Activated CD4-positive, CD25-positive, alpha-beta regulatory T cell (primary cell): ENCODE results near the gene TBC1D16.
A peak's percentile ranks its signal among the peaks of the same experiment; 100 is the strongest.

ENCODE experiments used
- DNase-seq, 4 experiments: peaks; one replicate each; lab custom pipeline; 2025; lab: John Stamatoyannopoulos, UW

Gene TBC1D16

DNA sequence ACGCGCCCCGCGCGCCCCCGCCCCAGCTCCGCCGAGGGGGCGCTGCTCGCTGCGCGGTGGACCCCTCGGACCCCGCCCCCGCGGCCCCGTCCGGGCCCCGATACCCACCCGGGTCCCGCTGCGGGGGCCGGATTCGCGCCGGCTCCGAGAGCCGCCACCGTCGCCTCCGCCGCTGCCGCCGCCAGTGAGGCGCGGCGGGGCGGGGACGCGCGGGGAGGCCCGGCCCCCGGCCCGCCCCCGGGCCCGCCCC lies at the start of gene TBC1D16:
Gene TBC1D16, minus strand, starts transcription at position 186 of the 250 bp plus-strand sequence. CDS start 22,325 bp downstream, outside the sequence.
- no peak for DNase-seq

DNA sequence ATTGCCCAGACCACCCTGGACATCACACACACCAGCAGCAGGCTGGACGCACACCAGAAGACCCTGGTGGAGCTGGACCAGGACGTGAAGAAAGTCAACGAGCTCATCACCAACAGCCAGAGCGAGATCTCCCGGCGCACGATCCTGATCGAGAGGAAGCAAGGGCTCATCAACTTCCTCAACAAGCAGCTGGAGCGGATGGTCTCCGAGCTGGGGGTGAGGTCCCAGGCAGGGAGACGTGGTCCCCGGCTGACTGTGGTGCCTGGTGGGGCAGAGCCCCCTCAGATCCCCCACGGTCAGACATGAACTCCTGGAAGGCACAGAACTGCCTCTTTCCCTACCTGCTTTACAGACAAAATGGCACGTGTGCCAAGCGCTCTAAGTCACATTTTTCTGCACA lies 49.1 kb upstream of the TBC1D16 start:
- DNase-seq = no peak

DNA sequence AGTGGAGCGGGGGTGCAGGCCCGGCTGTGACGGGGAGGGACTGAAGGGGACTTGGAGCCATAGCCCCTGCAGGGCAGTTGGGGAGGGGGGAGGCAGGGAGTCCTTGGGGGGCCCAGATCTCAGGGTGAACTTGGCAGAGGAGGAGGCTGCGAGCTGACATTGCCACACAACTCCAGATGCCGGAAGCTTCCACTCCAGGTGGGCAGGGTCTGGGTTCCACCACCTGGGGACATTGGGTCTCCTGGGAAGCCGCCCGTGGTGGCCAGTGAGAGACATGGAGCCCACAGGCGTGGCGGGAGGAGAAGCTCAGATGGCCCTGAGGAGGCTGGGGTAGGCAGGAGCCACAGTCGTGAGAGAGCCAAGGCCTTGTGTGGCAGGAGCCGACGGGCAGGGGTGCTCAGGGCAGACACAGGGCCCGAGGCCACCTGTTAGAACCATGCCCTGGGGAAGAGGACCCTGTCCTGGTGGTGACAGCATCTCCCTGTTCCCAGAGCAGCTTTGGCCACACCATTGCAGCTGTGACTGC lies 47.5 kb upstream of the TBC1D16 start:
- DNase-seq = no peak

DNA sequence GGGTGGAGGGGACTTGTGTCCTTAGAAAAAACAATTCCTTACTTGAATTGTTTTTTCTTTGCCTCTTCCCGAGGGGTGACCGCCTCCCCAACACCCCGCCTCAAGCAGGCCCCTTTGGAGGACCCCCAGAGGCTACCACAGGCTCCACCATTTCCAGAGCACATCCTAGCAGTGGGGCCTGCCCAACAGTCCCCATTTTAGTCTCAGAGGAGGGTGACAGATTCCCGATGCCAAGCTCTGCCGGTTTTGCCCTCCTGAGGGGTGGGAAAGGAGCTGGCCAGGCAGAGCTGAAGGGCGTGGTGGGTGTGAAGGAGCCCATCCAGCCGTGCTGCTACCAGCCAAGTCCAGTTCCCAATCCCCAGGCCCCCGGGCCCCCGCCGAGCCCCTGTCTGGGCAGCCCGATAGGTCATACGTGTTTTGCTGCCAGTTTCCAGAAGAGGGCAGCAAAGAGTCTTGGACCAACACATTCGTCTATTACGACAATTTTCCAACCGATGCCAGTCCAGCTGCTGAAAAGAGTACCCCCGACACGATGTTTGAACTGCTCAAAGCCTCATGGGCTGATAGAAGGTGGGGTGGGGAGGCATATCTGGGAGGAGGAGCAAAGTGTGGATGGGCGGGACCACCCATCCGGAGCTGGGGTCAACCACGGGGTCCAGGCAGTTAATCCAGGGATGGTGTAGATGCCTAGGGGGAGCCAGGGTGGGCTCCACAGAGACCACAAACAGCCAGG lies 46.9 kb upstream of the TBC1D16 start:
- DNase-seq = peak; percentile 6 to 35 (median 22)

- DNase-seq = no peak
These were observed 45.9 kb upstream of the TBC1D16 start for GRCh38 chr17:80081596-80081995.

- no peak for DNase-seq
These were observed 44.4 kb upstream of the TBC1D16 start for GRCh38 chr17:80080081-80080480.

- no peak for DNase-seq
These were observed 36.7 kb upstream of the TBC1D16 start for GRCh38 chr17:80072410-80072809.

DNA sequence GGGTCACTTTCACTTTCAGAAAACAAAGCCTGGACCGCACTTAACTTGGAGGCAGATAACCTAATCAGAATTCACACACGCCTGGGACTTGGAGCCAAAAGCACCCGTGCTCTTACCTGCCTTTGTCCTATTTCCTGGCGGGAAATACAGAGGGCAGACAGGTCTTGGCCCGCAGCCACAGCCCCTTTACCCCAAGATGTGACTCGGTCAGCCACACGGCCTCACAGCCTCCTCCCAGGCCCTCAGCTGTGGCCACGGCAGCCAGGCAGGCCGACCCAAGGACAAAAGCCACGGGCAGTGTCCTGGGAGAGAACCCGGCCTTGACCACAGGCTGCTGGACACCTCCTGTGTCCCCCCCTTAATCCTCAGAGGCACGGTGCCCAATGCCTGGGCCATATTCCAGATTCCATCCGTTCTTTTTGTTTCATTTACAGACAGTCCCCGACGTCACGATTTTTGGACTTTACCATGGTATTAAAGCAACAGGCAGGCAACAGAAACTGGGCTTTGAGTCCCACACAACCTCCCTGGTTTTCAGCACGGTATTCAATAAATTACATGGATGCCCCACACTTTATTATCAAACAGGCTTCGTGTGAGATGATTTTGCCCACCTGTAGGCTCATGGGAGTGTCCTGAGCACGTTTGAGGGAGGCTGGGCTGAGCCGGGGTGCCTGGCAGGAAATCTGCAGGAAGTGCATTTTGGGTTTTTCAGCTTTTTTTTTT lies 35.6 kb upstream of the TBC1D16 start:
- DNase-seq = no peak

- DNase-seq = no peak
These were observed 34.9 kb upstream of the TBC1D16 start for GRCh38 chr17:80070375-80071115.

DNA sequence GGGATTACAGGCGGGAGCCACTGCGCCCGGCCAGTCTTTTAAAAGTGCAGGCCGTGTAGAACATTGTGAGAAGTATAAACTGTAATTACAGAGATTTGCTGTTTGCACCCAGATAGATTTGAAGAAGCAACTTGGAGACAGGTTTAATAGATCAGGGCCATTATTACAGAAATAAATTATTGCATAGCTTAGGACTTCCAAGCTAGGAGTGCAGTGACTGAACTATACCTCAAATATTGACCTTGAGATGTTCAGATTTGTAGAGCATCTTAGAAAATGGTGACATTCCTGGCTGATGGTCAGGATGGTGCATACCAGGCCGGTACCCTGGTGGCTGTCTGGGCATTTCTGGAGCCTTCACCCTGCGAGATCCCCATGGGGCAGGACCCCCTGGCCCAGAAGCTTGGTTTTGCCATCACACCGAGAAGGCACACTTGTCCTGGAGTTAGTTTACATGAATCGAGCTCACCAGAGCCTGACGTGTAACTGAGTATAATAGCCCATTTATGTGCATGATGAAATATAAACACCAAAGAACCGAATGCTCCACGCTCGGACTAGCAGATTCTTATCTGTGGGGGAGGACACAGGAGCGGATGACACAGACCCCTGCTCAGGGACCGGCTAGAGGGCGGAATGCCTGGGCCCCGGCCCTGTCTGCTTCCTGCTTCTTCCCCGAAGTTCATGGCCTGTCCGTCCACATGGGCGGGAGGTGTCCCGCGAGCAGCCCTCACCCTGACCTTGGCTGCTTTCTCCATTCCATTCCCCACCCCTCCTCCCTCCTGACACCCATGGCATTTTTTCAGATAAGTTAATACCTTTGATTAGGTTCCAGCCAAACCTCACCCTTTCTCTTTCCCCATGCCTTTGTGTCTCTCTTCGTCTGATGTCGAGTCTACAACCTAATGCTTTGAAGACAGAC lies 32.9 kb upstream of the TBC1D16 start:
- DNase-seq = no peak

DNA sequence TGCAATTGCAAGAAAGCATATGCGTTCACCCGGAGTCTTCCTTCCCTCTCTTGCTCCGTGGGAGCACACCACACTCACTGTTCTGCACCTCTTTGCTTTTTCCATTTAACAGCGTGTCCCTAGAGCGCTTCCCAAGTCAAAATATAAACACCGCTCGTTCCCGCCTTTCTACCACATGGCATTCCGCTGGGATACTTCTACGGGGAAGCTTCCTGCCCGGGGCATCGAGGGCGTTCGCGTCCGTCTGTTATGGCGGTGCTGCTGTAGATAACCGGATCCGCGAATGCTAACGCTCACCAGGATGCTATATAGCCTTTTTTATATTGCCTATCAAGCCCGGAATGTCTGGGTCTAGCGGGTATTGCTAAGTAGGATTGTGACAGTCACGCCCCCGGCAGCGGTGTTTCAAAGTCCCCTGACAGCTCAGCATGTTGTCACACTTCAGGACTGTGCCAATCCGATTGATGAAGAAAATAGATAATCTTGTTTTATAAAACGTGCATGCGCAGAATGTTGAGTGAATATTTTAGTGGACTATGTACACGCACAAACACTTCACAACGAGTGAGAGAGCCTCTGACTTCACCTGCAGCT lies 31.8 kb upstream of the TBC1D16 start:
- DNase-seq = no peak

- DNase-seq = no peak
These were observed 30.0 kb upstream of the TBC1D16 start for GRCh38 chr17:80065478-80066170.

DNA sequence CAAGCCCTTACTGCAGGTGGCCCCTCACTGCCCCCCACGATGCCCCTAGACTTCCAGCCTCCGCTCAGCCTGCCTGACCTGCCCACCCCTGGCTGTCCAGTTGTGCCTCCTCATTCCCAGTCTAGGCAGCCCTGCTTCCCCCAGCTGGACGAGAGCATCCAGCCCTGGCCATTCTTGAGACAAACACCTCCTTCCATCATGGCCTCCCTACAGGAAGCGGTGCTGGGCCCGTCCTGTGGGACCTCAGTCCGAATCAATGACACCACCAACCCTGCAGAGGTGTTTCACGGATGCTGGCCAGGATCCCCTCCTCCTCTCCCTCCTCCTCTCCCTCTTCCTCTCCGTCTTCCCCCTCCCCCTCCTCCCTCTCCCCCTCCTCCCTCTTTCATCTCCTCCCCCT lies 29.0 kb upstream of the TBC1D16 start:
- DNase-seq = no peak

GRCh38 chr17:80063830-80064585 lies 28.3 kb upstream of the TBC1D16 start:
- no peak for DNase-seq

DNA sequence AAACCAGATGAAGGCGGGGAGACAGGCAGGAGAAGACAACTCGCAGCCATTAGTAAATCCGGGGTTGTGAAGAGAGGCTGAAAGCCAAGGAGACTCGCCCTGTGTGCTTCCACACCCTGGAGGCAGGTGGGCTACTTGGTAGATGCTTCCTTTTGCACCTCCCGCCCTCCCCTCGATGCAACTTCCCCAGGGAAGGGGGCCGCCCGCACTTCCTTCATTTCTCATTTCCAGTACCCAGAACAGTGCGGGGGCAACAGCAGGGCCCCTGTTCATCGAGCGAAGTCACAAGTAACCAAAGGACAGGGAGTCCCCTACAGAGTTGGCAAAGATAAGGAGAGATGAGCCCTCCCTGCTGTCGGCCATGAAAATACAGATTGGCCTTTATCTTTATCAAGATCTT lies 25.7 kb upstream of the TBC1D16 start:
- DNase-seq = no peak

- no peak for DNase-seq
These were observed 25.0 kb upstream of the TBC1D16 start for GRCh38 chr17:80060644-80061043.

DNA sequence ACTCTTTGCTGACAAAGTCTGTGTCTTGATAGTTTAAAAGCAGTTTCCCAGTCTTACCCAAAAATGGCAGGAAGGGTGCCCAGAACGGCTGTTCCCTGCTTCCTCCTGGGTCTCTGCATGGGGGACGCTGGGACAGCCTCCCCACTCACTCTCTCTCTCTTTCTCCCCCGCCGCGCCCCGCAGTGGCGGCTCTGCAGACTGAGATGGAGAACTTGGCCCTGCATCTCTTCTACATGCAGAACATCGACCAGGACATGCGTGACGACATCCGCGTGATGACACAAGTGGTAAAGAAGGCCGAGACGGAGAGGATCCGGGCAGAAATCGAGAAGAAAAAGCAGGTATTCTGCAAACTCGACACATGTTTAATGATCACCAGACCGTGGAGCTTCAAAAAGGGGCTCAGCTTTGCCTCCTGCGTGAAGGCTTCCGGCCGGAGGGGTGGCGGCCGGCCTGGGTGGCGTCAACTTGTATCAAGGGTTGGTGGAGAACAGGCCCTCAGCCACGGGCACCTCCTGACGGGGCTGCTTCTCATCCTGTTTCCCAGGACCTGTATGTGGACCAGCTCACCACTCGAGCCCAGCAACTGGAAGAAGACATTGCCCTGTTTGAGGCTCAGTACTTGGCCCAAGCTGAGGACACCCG lies 22.8 kb upstream of the TBC1D16 start:
- DNase-seq = no peak

DNA sequence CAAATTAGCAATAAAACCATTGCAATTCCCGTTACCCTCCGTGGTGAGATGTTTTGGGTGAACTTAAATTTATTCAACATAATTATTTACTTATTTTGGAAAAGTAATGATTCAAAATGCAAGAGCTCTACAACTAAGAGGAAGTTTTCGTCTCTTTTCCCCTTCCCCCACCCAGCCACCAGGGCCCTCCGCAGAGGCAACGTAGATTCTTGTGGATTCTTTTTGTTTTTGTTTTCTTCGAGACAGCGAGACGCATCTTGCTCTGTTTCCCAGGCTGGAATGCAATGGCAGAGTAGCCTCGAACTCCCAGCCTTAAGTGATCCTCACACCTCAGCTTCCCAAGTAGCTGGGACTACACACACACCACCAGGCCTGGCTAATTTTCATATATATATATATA lies 19.9 kb upstream of the TBC1D16 start:
- DNase-seq = no peak

DNA sequence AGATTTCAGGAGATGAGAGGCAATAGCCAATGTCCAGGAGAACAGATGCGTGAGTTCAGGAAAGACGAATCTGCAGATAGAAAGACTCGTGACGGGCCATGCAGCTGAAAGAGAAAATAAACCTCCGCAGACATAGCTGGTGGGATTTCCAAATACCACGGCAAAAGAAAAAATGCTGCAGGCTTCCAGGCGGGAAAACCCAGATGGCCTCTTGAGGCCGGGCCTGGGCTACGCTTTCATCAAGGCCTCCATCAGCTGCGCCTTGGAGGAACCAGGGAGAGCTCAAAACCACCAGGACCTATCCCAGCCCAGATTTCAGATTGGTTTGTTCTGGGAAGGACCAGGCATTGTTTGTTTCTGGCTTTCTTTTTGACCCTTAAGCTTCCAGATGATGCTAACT lies 17.4 kb upstream of the TBC1D16 start:
- DNase-seq = no peak

- no peak for DNase-seq
These were observed 16.0 kb upstream of the TBC1D16 start for GRCh38 chr17:80051681-80052080.
